COLO668 (cell line): Measurements from ENCODE around the gene SPATA7.
"Not testable (repeated sequence)": the region's sequence is repeated elsewhere in the genome, so short reads cannot be mapped to it uniquely, and the experiment has no call there.

Source experiments
- DNase-seq: peaks from one replicate; lab custom pipeline; 2025; ENCODE audit not compliant: unreplicated experiment; lab: John Stamatoyannopoulos, UW

Gene SPATA7

DNA sequence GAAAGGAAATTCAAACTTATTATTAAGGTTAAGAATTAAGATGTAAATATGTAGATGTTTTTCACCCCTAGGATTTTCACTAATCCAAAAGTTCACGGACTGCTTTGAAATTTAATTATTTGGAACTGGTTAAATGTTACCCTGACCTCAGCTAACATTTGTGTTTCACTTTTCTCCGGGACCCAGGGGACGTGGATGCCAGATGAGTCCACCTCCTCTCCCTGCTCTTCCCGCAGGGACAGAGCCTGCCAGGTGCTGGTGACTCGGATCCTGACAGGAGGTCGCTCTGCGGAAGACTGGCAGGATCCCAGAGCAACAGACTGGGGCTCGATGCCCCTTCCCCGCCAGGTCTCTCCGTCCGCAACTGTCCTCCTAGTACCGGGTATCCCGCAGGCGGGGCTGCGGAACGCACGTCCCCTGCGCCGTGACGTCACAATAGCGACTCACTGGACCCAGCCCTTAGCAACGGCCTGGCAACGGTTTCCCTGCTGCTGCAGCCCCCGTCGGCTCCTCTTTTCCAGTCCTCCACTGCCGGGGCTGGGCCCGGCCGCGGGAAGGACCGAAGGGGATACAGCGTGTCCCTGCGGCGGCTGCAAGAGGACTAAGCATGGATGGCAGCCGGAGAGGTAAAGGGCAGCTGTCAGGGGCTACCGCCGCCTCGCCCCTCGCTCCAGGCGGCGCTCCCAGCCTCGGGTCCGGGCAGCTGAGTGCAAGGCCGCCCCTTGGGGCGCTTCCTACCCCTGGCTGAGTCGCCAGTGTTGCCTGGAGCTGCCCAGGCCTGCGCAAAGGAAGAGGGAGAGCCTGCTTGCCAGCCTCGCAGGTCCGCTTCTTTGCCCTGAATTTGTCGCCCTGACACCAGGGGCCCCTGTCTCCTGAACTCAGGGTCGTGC lies at the start of gene SPATA7:
TSS of gene SPATA7 (plus strand) at position 446 of the 890 bp plus-strand sequence. CDS start at position 608, 162 bp downstream.
- peak; percentile 98 for DNase-seq

- DNase-seq = no peak
Observed at GRCh38 chr14:88340357-88340756, 45.1 kb upstream of the SPATA7 start.

- DNase-seq = no peak
Observed at GRCh38 chr14:88342980-88343379, 42.5 kb upstream of the SPATA7 start.

- no peak for DNase-seq
Observed at GRCh38 chr14:88346048-88346639, 39.3 kb upstream of the SPATA7 start.

DNA sequence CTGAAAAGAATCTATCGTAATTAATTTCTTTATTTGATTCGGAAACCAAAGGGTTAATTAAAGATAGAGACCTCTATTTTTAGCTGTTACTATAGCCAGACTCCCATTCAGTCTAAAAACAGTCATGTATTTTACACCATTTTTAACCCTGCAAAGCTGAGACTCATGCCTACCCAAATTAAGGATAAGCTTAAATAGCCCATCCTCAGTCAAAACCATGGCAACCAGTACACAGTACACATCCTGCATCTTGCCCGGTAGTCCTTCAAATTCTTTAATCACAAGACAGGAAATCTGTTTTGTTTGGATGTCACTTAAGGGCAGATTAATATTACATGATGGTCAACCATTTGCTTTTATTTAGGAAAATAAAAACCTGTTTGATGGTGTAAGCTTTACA lies 36.9 kb upstream of the SPATA7 start:
- DNase-seq = no peak

- no peak for DNase-seq
Observed at GRCh38 chr14:88351966-88352691, 33.3 kb upstream of the SPATA7 start.

DNA sequence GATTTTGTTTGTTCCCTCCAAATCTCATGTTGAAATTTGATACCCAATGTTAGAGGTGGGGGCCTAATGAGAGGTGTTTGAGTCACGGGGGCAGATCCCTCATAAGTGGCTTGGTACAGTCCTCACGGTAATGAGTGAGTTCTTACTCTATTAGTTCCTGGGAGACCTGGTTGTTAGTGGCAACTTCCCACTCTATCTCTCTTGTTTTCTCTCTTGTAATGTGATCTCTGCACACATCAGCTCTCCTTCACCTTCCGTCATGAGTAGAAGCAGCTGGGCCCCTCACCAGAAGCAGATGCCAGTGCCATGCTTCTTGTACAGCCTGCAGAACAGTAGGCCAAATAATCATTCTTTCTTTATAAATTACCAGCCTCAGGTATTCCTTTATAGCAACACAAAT lies 32.8 kb upstream of the SPATA7 start:
- peak; percentile 83 for DNase-seq

DNA sequence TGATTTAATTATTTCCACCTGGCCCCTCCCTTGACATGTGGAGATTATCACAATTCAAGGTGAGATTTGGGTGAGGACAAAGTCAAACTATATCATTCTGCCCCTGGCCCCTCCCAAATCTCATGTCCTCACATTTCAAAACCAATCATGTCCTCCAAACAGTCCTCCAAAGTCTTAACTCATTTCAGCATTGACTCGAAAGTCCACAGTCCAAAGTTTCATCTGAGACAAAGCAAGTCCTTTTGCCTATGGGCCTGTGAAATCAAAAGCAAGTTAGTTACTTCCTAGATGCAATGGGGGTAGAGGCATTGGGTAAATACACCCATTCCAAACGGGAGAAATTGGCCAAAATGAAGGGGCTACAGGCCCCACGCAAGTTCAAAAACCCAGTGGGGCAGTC lies 31.1 kb upstream of the SPATA7 start:
- no peak for DNase-seq

DNA sequence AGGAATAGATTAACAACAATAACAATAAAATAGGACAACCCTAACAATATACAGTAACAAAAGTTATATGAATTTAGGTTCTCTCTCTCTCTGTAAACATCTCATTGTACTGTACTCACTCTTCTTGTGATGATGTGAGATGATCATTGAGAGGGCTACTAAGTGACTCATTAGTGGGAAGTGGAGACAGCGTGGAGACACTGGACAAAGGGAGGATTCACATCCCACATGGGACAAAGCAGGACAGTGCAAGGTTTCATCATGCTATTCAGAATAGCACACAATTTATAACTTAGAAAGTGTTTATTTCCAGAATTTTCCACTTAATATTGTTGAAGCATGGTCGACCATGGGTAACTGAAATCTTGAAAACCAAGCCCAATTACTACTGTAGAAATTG lies 26.0 kb upstream of the SPATA7 start:
- no peak for DNase-seq

GRCh38 chr14:88363644-88364043 lies 21.8 kb upstream of the SPATA7 start:
- DNase-seq = no peak

DNA sequence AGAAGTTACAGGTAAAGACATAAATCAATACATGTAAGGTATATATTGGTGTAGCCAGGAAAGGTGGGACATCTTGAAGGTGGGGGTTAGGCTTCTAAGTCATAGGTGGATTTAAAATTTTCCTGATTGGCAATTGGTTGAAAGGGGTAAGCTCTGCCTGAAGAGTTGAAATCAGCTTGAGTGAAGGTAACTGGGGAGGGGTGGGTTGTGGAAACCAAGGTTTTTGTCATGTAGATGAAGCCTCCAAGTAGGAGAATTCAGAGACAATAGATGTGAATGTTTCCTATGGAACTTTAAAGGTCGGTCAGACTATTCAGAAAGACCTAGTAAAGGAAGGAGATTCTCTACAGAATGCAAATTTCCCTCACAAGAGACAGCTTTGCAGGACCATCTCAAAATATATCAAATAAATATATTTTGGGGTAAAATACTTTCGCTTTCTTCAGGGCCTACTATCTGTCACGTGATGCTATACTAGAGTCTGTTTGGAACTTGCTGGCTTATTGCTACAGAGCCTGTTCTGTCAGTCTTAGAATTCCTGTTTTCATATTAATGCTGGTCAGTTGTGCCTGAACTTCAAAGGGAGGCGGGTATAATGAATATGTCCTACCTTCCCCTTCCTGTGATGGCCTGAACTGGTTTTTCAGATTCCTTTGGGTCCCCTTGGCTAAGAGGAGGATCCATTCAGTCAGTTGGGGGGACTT lies 20.6 kb upstream of the SPATA7 start:
- no peak for DNase-seq

GRCh38 chr14:88369496-88369895 lies 16.0 kb upstream of the SPATA7 start:
- no peak for DNase-seq

DNA sequence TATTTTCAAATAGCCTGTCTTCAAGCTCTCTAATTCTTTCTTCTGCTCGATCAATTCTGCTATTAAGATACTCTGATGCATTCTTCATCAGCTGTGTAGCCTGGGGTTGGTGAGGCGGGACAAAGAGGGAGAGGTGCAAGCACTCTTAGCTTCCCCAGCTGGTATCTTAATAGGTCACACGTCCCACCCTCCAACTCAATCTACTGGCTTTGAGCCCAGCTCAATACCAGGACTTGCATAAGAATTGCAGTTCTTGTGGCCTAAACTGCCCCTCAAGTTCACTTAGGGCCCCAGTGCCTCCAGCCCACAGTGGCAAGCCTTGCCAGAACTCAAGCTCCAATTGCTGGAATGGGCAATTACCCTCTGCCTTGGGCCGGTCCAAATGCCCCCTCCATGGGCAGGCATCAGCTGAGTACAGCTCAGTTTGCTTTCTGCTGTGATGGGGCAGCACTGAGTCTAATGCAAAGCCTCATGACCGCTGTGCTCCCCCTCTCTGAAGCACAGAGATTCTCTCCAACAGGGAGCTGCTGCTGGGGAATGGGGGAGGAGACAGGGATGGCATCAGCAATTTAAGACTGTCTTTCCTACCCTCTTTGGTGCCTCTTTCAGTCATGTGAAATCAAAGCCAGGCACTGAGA lies 5.6 kb upstream of the SPATA7 start:
- DNase-seq = no peak

DNA sequence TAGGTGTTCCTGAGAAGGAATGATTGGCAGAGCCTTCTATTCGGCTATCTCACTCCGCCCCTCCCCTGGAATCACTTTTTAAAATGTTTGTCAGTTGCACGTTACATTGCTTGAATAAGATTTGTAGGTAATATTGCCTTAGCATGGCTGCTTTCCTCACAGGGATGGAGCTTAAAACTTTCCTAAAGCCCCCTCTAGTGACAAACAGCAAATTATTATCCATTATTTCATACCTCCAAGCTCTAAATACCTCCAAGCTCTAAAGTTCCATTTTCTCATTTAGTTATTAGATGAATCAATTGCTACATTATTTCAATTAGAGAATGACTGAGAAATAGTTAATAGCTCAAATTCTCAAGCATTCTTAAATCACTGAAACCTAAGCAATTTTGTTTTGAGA lies 5.1 kb upstream of the SPATA7 start:
- no peak for DNase-seq

DNA sequence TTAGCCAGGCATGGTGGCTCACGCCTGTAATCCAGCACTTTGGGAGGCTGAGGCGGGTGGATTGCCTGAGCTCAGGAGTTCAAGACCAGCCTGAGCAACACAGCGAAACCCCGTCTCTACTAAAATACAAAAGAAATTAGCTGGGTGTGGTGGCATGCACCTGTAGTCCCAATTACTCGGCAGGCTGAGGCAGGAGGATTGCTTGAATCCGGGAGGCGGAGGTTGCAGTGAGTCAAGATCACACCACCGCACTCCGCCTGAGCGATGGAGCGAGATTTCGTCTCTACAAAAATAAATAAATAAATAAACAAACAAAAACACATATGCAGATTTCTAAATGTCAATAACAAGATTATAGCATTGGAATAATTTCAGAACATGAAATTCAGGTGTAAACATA lies 3.8 kb upstream of the SPATA7 start:
- DNase-seq = not testable (repeated sequence)

- DNase-seq = no peak
Observed at GRCh38 chr14:88384718-88385117, 739 bp upstream of the SPATA7 start.

- no peak for DNase-seq
Observed at GRCh38 chr14:88386256-88386794, 868 bp downstream of the SPATA7 start.

DNA sequence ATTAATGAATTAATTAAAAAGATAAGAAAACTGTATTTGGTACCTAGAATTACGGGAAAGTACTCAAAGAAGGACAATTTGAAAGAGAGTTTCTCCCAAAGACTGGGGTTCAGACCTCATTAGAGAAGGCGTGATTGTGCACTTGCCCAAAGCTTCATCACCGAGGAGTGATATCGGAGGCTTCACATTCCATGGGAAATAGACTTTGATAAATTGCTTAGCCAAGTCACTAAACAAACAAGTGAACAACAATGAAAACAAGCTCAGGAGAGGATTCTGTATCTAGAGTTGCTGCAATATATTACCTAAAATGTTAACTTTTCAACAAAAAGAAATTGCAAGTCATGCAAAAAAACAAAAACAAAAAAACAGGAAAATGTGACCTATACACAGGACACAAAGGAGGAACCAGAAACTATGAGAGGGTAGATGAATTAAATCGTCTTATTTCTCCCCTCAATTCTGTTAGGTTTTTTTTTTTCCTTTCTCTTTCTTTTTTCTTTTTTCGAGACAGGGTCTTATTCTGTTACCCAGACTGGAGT lies 3.4 kb downstream of the SPATA7 start:
- no peak for DNase-seq

DNA sequence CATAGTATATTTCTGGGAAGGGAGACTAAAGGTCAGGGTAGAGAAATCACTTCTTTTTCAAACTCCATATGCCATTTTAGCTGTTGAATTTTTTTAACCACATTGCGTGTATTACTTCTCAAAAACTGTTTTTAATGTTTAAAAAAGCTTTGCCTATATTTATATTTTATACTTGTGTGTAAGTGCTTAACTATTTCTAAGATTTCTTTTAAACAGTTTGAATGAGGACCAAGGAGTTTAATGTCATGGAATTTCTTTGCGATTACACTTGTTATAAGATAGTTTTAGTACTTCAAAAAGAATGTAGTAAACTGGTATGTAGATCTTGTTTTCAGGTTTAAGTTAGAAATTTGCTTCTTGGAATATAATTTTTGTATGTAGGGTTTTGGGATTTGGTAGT lies 7.2 kb downstream of the SPATA7 start:
- no peak for DNase-seq

GRCh38 chr14:88411039-88411438 lies 25.6 kb downstream of the SPATA7 start:
- DNase-seq = no peak
